ENCODE measurements around the gene TMEM220.

DNA sequence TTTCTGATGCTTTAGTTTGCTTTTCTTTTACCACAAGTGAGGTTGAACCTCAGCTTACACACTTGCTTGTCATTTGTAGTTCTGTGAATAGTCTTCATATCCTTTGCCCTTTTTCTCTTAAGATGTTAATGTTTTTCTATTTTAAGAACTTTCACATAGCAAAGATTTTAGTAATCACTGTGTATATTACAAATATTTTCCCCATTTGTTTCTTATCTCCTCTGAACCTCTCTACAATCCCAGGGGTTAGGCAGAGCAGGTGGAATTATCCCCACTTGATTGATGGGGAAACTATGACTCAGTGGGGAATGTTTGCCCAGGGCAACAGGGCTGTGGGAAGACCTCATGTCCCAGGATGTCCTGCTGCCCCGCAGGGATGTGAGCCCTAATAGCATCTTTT lies 61.0 kb downstream of the TMEM220 start:
- TF ChIP-seq, protein P1, sequence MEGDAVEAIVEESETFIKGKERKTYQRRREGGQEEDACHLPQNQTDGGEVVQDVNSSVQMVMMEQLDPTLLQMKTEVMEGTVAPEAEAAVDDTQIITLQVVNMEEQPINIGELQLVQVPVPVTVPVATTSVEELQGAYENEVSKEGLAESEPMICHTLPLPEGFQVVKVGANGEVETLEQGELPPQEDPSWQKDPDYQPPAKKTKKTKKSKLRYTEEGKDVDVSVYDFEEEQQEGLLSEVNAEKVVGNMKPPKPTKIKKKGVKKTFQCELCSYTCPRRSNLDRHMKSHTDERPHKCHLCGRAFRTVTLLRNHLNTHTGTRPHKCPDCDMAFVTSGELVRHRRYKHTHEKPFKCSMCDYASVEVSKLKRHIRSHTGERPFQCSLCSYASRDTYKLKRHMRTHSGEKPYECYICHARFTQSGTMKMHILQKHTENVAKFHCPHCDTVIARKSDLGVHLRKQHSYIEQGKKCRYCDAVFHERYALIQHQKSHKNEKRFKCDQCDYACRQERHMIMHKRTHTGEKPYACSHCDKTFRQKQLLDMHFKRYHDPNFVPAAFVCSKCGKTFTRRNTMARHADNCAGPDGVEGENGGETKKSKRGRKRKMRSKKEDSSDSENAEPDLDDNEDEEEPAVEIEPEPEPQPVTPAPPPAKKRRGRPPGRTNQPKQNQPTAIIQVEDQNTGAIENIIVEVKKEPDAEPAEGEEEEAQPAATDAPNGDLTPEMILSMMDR (IDR thresholded peaks at IDR 0.05): no peak
- no peak for TF ChIP-seq EZH2 (IDR thresholded peaks at IDR 0.05)
